MCF 10A (cell line): ENCODE results near the gene RNF180. TPM values are rescaled to one million over a fixed set of nuclear protein-coding genes. Genes with fewer than 3 reads are reported as not detected.
A peak's percentile ranks its signal among the peaks of the same experiment; 100 is the strongest.

Experiments
- BruUV-seq: library from RNA; stranded (reverse); fragments of 400-500 nt; replicated peaks from 2 replicates; lab custom pipeline; 2021; lab: Mats Ljungman, UMichigan
- CTCF ChIA-PET: fragments of 300-600 bp; sonication (Branson Sonifier 250); formaldehyde crosslinking; extraction: SDS; loops from one replicate; lab custom pipeline; 2021; ENCODE audit warnings: antibody characterized with exemption, inconsistent platforms; lab: Yijun Ruan, JAX
- POLR2A ChIA-PET: fragments of 300-600, 350-650 bp; sonication (Branson Sonifier 250); formaldehyde crosslinking; extraction: SDS; loops from one replicate; lab custom pipeline; 2020; ENCODE audit warnings: antibody characterized with exemption, inconsistent platforms; lab: Yijun Ruan, JAX
- DNase-seq: peaks from one replicate; pipeline ENCODE4 v3.0.0-alpha.2; 2018; ENCODE audit not compliant: unreplicated experiment
- H3K27ac Mint-ChIP-seq: one replicate; pipeline ENCODE4 v1.8.0; 2022; ENCODE audit warnings: mild to moderate bottlenecking, low read depth, mixed read lengths; ENCODE audit not compliant: unreplicated experiment
- H3K27me3 Mint-ChIP-seq: one replicate; pipeline ENCODE4 v1.8.0; 2022; ENCODE audit warnings: mixed read lengths; ENCODE audit not compliant: insufficient read depth, unreplicated experiment
- H3K36me3 Mint-ChIP-seq: one replicate; pipeline ENCODE4 v1.8.0; 2022; ENCODE audit warnings: mild to moderate bottlenecking, moderate library complexity, mixed read lengths; ENCODE audit not compliant: insufficient read depth, unreplicated experiment
- H3K4me1 Mint-ChIP-seq: one replicate; pipeline ENCODE4 v1.8.0; 2022; ENCODE audit warnings: mixed read lengths; ENCODE audit not compliant: insufficient read depth, unreplicated experiment
- H3K4me3 Mint-ChIP-seq: one replicate; pipeline ENCODE4 v1.8.0; 2022; ENCODE audit warnings: mild to moderate bottlenecking, moderate library complexity, mixed read lengths; ENCODE audit not compliant: unreplicated experiment
- H3K9me3 Mint-ChIP-seq: one replicate; pipeline ENCODE4 v1.8.0; 2022; ENCODE audit warnings: mixed read lengths; ENCODE audit not compliant: unreplicated experiment
- intact Hi-C: fragments of 100-400 bp; cut with micrococcal nuclease; formaldehyde crosslinking; loops from 2 replicates; pipeline ENCODE4 v1.14.1; 2022
- total RNA-seq: library from RNA; stranded (reverse); gene quantifications from 2 replicates; pipeline ENCODE4 v1.2.3, GENCODE V29; 2022
- TF ChIP-seq, protein P1 (sequence below): fragments of 200-600 bp; IDR thresholded peaks from one replicate; pipeline ENCODE4 v1.8.0; 2022; ENCODE audit warnings: antibody characterized with exemption, mild to moderate bottlenecking; ENCODE audit not compliant: unreplicated experiment

RNF180 gene
- total RNA-seq, 1 experiment from 2014 or later = 6.0 TPM

DNA sequence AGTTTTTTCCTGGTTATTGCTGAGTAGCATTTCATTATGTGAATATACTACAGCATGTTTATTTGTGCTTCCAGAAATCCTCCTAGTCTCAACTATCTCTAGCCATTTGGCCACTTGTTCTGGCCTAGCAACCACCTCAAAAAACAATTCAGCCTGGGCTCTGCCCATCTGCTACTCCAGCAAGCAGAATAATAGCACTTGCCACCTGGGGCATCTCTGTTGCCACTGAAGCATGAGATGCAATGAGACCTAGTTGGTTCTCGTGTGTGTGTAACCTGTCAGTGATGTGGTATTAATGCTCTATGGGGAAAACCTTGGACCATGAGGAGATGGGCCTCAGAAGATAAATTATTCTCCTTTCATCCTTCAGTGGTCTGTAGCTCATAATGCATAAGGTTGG, 129.5 kb downstream of the RNF180 start:
- POLR2A ChIA-PET = no interaction called here

DNA sequence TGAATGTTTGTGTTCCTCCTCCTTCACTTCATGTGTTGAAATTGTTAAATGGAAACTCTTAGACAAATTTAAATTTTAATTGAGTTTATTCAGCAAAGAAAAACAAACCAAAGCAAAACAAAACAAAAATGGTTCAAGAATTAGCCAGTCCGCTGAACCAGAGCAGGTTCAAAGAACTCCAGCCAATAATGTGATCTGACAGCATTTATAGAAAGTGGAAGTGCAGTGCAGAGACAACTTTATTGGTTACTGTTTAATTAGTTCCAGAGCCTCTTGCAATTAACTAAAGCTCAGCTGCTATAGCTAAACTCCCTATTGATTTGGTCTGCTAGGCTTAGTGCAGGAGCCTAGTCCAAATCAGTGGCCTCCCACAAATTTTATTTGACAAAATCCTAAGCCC, 132.9 kb downstream of the RNF180 start:
- BruUV-seq = no TSS peak

More for the DNA sequence above, 129.5 kb downstream of the RNF180 start:
- no TSS peak for BruUV-seq
- Mint-ChIP-seq H3K9me3 (peaks cover 6% of the 10 kb centered on the region), H3K27me3 (no peaks in the 10 kb centered on the region), H3K4me1 (peaks cover 5% of the 10 kb centered on the region), H3K36me3 (no peaks in the 10 kb centered on the region), H3K27ac (peak overlapping the region; percentile 42), H3K4me3 (no peak overlapping the region)
- intact Hi-C loops = no loop called here
- no peak for DNase-seq
- CTCF ChIA-PET = no interaction called here
- TF ChIP-seq, protein P1, sequence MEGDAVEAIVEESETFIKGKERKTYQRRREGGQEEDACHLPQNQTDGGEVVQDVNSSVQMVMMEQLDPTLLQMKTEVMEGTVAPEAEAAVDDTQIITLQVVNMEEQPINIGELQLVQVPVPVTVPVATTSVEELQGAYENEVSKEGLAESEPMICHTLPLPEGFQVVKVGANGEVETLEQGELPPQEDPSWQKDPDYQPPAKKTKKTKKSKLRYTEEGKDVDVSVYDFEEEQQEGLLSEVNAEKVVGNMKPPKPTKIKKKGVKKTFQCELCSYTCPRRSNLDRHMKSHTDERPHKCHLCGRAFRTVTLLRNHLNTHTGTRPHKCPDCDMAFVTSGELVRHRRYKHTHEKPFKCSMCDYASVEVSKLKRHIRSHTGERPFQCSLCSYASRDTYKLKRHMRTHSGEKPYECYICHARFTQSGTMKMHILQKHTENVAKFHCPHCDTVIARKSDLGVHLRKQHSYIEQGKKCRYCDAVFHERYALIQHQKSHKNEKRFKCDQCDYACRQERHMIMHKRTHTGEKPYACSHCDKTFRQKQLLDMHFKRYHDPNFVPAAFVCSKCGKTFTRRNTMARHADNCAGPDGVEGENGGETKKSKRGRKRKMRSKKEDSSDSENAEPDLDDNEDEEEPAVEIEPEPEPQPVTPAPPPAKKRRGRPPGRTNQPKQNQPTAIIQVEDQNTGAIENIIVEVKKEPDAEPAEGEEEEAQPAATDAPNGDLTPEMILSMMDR = no peak

DNA sequence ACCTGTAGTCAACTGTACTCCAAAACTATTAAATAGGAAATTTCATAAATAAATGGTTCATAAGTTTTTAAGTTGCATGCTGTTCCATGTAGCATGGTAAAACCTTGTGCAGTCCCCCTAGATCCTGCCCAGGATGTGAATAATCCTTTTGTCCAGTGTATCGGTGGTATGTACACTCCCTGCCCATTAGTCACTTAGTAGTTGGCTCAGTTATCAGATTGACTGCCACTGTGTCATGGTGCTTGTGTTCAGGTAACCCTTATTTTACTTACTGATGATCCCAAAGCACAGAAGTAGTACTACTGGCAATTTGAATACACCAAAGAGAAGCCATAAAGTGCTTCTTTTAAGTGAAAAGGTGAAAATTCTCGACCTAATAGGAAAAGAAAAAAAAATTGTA, 134.2 kb downstream of the RNF180 start:
- peak overlapping the region; percentile 75 for H3K27ac Mint-ChIP-seq
- BruUV-seq = no TSS peak
- no peaks in the 10 kb centered on the region for H3K36me3 Mint-ChIP-seq
- H3K27me3 Mint-ChIP-seq = no peaks in the 10 kb centered on the region
- ChIA-PET POLR2A (interaction anchor here (0.6 to 1.4 kb wide), 2 partner anchors 16 to 79 kb away, joined by 3 to 5 read pairs; no protein-coding TSS in a partner anchor), CTCF (no interaction called here)
- peaks cover 12% of the 10 kb centered on the region for H3K4me1 Mint-ChIP-seq
- TF ChIP-seq, protein P1 = no peak
- H3K4me3 Mint-ChIP-seq = peak overlapping the region; percentile 21
- no peaks in the 10 kb centered on the region for H3K9me3 Mint-ChIP-seq
- intact Hi-C loops = no loop called here
- peak; percentile 55 for DNase-seq

More for the DNA sequence above, 132.9 kb downstream of the RNF180 start:
- TF ChIP-seq, protein P1 = no peak
- CTCF ChIA-PET = interaction anchor here (0.7 to 0.8 kb wide), 2 partner anchors 69 to 78 kb away, joined by 3 read pairs; no protein-coding TSS in a partner anchor
- H3K4me1 Mint-ChIP-seq = peaks cover 12% of the 10 kb centered on the region
- no peak overlapping the region for H3K4me3 Mint-ChIP-seq
- H3K9me3 Mint-ChIP-seq = no peaks in the 10 kb centered on the region
- H3K36me3 Mint-ChIP-seq = no peaks in the 10 kb centered on the region
- H3K27me3 Mint-ChIP-seq = no peaks in the 10 kb centered on the region
- intact Hi-C loops = no loop called here
- H3K27ac Mint-ChIP-seq = no peak overlapping the region
- DNase-seq = no peak
- POLR2A ChIA-PET = interaction anchor here (0.8 to 1.4 kb wide), 2 partner anchors 18 to 49 kb away, joined by 3 to 5 read pairs; no protein-coding TSS in a partner anchor

DNA sequence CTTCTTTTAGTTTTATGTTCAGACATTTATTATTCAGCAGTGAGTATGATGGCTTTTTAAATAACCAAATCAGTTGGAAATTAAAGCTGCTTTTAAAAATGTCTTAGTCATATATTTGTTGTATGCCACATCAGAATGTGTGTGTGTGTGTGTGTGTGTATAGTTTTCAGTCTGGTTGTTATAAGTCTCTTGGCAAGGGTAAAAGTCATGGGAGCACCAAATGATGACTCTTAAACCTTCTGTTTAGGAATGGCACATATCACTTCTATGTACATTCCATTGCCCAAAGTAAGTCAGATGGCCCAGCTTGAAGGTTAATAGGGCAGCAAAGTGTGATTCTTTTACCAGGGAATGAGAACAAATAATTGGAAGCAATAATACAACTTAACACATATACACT, 135.9 kb downstream of the RNF180 start:
- H3K27ac Mint-ChIP-seq = no peak overlapping the region
- no peaks in the 10 kb centered on the region for H3K27me3 Mint-ChIP-seq
- H3K9me3 Mint-ChIP-seq = no peaks in the 10 kb centered on the region
- POLR2A ChIA-PET = interaction anchor here (1.0 kb wide), 1 partner anchor 15 kb away, joined by 3 read pairs; no protein-coding TSS in a partner anchor
- no peak overlapping the region for H3K4me3 Mint-ChIP-seq
- H3K4me1 Mint-ChIP-seq = peaks cover 12% of the 10 kb centered on the region
- TF ChIP-seq, protein P1 = no peak
- intact Hi-C loops = no loop called here
- no peak for DNase-seq
- no peaks in the 10 kb centered on the region for H3K36me3 Mint-ChIP-seq
- BruUV-seq = no TSS peak
- CTCF ChIA-PET = interaction anchor here (1.5 kb wide), 1 partner anchor 311 kb away, joined by 5 read pairs; no protein-coding TSS in a partner anchor
